HG02981 (cell line): ENCODE data around the gene TBC1D17.
A peak's percentile ranks its signal among the peaks of the same experiment; 100 is the strongest.

Experiments used
- ATAC-seq: cut with Tn5 transposase; IDR thresholded peaks from one replicate; pipeline ENCODE4 v1.9.1; 2021; ENCODE audit warnings: mild to moderate bottlenecking, moderate library complexity; ENCODE audit not compliant: unreplicated experiment

The TBC1D17 gene

DNA sequence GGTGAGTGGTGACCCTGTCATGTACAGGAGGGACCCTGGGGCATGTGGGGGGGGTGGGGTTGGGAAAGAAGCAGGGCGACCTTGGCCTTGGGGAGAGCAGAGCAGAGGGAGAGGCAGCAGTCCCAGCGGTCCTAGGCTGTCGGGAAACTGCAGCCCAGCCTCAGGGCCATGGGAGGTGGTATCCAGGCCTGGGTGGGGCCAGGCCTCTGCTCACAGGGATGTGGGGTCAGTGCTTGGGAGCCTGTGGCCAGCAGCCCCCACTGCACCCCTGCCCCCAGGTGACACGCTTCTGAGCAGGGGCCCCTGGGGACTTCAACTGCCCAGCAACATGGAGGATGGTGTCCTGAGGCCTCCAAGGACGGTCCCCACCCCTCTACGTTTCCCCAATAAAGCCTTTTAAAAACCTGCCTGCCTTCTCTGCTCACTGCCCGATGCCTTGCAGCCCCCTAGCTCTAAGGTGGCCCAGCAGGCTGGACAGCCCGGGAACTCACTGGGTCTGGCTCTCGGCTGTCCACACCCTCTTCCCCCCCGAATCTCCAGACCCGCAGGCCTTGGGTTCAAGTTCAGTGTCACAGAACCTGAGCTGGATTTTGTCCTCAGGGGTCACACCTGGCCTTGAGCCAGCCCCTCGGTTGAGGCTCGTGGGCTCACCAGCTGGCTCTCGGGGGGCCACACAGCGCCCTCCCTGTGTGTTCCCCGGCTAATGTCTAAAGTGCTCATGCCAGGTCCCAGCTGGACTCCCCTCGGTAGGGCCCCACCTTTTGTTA, 17.0 kb upstream of the TBC1D17 start:
- ATAC-seq: no peak

DNA sequence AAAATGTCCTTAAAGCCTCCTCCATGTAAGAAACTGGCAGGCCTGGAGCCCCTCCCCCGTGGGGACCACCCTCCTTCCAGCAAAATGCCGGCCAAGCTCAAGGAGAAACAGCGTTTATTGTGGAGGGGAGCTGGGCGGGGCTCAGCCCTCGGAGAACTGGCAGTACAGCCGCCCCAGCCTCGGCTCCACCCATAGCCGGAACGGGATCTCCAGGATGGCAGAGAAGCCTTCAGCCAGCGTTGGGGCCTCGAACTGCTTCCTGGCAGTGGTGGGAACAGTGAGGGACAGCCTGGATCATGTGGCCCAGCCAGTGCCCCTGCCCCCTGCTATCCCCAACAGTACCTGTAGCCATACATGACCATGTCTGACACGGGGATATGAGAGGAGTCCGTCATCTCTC, 16.4 kb upstream of the TBC1D17 start:
- no peak for ATAC-seq

DNA sequence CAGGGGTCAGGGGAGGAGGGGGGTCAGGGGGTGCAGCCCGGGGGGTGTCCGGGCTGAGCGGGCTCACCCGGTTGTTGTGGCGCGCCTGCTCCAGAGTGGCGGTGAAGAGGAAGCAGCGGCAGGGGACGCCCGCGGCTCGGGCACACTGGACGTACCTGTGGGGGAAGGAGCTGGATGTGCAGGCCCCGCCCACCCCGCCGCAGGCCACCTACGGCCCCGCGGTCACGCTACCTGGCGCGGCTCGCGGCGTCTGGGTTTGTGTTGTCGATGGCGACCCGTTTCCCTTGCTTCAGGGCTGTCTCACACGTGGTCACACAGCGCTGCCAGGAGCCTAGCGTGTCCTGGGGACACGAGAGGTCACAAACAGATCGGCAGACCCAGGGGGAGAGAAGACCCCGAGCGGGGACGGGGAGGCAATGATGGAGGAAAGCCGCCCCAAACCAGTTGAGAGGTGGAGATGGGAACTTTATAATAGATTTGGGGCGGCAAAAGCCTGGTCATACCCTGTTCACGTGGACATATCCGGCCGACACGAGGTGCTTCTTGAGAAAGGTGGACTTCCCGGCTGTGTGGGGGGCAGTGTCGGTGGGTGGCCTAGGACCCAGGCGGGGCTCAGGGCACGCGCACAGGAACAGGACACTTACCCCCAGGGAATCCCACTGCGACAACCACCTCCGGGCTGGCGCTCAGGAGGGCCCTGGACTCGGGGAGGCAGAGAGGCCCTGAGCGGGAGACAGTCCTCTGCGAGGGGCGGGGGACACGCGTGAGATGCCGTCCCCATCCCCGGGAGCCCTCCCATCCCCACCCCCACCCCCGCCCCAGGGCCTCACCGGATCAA, 15.7 kb upstream of the TBC1D17 start:
- no peak for ATAC-seq

DNA sequence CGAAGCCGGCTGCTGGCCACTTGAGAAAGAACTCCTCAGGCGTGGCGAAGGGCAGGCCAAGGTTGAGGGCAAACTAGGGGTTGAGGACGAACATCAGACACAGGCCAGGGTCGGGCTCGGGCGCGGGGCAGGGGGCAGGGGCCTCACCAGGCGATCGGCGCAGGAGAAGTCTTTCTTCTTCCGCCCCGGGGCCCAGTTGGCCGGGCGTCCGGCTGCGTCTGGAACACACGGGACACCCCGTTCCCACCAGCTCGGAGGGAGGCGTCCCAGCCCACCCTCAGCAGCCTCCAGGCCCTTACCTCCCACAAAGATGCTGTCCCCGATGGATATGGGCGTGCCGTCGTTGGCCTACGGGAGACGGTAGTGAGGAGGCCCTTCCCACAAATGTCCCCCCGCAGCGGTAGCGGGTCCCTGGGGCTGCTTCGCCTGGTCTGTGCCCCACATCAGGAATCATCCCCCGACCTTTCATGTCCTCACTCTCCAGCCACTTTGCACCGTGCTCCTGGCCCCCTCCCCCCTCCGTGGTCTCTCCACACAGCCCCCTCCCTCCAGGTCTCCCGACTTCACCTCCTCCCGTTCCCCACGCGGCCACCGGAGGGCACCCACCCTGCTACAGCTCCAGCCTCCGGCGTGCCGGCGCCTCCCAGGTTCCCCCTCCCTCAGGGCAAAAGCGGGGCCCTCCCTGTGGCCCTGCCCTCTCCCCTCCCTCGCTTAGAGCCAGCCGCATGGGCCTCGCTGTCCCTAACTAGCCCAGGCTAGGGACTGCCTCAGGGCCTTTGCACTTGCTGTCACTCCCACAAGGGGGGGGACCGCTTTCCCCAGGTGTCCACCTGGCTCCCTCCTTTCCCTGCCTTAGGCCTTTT, 14.9 kb upstream of the TBC1D17 start:
- no peak for ATAC-seq

DNA sequence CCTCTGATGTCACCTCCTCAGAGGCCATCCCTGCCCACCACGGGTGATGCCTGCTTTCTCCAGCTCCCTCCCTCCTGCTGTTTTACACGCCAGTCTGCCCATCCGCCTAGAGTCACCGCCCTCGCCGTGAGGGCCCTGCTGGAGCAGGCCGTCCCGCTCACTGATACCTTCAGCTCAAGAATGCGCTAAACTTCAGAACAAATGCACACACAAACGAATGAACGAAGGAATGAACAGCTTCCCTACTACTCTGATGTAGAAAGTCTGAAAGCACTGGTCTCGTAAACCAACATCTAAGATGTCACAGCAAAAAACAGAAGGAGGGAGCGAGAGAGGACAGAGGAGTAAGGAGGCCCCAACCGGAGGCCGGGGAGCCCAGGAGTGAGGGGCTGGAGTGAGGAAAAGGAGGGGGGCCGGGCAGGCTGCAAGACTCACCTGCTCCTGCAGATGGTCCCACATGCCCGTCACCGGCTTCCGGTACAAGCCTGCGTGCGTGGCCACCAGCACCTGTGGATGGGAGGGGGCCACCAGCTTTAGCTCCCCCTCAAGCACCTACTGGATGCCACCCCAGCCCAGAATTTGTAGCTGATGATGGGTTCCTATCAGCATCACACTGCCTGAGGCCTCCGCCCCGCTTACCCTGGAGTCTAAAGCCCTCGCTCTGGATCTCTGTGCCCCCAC, 14.1 kb upstream of the TBC1D17 start:
- ATAC-seq: no peak

DNA sequence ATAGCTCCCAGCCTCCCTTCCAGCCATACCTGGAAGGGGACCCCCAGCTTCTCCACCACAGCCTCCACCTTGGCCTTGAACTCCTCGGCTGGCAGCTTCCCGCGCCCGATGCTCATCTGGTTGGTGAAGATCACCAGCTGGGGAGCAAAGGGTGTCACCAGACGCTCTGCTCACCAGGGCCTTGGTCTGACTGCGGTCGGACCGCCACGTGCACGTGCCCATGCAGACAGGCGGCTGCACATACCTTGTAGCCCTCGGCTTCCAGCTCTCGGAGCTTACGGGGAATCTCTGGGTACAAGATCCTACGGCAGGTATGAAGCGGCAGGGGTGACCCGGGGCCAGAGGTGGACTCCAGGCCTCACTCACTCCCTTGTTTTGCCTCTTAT, 13.6 kb upstream of the TBC1D17 start:
- ATAC-seq: no peak

DNA sequence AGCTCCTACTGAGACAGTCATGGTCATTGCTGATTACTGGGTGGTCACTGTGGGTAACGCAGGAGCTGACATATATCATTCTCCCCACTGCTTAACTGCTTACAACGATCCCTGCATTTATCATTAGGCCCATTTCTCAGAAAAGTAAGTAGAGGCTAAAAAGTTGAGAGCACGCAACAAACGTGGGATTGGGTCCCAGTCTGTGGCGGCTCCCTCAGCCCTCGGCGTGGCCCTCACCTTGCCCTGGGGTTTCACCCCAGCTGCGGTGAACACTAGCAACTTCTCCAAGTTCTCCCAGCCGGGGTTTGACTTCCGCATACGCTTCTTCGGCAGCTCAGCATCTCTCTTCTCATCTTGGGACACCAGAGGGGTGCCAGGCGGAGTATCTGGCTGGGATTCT, 12.6 kb upstream of the TBC1D17 start:
- ATAC-seq: no peak

DNA sequence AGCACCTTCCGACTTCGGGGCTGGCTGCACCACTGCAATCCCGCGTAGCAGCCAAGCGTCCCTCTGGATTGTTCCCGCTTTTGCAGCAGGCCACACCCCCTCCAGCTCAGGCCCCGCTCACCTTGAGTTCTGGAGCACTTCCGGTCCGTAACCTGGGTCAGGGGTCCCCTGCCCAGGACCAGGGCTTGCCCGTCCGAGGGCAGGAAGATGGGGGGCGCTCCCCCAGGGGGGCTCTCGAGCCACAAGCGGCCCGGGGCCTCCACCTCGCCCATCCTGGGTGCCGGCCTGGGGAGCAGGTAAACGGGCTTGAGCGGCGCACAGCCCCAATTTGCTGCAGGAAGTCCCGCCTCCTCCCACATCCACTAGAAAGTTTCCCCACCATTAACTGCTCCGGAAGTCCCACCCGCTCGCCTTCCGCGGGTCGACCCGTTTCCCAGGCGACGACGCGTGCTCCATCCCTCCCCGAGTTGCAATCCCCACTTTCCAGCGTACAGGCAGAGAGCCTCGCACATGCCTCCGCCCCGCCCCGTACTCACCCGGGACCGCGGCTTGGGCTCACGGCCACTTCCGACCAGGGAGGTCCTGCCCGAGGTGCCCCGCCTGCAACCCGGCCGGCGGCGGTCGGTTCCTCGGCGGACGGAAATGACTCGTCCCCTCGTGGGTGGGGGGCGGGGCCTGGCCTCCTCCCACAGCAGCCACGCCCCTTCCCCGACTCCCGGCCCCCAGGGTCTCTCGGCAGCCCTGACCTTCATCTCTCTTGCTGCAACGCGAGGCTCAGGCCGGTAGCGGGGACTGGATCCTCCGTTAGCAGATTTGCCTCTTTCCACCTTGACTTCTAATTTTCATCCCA, 10.3 kb upstream of the TBC1D17 start, which contains the start of gene PNKP:
PNKP (minus strand) TSS at position 644 of the 850 bp plus-strand sequence; CDS start at position 272, 372 bp downstream.
- peak; percentile 30 for ATAC-seq

DNA sequence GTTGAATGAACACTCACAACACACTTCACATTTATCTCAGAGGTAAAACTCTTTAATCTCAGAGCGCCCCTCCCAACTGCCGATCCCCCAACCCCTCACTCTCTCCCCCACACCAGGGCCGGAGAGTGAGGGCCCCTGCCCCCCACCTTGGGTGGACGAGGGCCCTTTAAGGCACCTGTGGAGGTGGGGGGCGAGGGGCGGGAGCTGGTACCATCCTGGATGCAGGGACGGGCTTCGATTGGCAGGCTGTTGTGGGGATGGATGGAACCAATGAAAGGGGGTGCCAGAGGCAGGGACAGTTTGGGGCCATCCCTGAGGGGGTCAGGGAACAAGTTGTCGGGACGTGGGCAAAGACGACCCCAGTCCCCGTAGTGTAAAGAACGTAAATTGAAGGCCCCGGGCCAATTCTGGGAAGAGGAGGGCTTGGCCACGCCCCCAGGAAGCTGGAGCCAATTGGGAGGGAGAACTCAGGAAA, 8.5 kb upstream of the TBC1D17 start:
- ATAC-seq: peak; percentile 8

DNA sequence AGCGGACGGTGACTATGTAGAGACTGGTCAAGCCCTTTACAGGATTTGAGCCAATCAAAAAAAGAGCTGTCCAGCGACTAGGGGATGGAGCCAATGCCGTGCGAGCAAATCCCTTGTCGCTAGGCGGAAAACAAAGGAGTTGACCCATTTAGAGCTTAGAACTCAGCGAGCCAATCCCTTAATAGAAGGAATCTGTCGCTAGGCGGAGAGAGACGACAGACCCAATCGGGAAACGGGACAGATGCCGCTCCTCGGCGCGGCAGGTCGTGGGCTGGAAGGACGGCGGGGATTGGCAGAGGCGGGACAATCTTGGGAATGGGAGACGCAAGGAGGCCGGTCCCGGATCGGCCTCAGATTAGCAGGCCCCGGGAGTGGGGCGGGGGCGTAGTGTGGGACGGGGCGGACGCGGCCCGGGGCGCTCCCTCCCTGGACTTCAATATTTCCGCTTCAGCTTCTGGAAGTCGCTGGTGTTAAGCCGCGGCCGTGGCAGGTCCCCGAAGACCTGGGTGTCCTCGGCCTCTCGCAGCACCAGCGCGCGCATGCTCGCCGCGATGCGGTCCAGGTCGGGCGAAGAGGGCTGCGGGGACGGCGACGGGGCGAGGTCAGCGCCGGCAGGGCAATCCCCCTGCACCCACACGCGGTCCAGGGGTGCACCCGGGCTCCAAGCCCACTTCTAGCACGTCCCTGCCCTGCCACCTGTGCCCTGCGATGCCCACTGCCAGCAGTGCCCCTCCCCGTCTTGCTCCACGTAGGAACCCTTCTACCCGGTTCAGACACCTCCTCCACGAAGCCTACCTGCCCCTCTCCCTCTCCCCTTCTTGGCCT, 7.8 kb upstream of the TBC1D17 start:
- ATAC-seq: peak; percentile 67

DNA sequence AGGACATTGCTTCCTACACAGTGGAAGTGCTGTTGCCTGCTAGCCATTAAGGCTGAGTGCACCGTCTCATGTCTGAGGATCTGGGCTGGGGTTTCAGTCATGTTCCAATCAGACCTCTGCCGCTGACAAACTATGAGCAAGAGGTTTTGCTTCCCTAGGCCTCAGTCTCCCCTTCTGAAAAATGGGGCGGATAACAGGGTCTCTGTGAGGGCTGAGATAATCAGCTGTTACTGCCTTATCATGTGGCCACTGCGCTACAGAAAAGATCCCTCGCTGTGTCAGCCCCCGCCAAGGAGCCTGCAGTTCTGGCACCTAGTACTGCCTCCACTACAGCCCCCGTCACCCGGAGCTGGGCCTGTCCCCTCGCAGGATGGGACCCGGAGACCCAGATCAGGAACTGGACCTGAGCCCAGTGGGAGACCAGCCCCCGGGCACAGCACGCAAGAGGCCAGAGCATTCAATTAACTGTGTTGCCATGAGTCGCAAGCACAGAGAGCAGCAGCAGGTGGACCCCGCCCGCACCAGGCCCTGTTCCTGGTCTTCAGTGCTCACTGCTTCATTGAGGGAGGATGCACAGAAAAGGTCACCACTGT, 7.1 kb upstream of the TBC1D17 start:
- no peak for ATAC-seq

DNA sequence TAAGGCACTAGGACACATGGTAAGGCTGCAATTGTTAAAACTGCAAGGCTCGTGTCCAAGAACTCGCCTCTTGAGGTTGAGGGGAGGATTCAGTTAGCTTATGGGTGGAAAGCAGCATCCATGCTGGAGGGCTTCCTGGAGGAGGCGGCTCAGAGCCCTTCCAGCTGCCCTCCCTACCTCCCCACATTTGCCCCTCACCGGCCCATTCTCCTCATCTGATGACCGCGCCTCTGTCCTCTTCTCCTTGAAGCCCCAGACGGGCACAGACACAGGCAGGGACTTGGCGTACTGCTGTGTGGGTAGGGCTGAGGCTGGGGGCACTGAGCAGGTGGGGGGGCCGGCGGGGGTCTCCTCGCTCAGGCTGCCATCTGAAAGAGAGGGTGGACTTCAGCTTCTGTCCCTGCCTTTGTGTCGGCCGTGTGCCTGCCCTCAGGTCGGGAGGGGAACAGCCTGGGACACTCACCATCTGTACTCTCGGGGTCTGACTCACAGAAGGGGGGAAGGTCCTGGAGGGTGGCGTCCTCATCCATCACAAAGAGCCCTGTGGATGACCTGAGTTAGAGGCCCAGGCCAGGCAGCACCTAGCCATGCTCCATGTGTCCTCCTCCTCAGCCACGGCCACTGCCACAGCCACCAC, 6.0 kb upstream of the TBC1D17 start:
- no peak for ATAC-seq

DNA sequence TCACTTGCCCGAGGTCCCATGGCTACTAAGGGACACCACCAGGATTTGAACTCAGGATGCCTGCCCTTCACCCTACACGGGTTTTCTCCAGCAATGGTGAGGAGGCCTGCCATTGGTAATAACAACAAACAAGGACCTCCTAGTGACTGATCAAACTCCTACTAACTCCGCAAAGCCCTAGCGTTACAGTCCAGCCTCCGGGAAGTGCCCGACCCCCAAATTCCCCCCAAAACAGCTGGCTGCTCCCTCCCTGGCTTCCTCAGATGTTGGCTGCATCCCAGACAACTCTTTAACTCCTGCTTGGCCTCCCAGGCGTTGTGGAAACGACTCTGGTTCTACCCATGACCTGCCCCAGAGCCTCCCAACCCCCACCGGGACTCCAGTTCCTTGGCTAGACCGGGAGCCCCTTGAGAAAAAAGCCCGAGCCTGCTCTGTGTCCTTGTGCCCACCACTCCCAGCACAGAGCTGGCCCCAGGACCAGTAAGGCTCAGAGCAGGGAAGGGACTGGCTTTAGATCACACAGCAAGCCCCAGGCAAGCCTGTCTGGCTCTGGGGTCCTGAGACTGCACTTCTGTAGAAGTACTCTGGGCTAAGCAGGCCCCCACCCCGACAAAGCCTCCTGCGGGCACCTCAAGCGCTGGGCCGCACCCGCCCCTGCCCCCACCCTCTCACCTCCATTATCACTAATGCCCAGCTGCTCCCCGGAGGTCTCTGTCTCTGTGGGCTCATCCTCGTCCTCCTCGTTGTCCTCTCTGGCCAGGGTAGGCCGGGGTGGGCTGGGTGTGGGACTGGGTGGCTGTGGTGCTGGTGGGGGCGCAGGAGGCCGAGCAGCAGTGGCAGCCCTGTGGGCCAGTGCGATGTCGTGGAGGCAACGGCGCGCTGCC, 5.0 kb upstream of the TBC1D17 start:
- ATAC-seq: no peak

DNA sequence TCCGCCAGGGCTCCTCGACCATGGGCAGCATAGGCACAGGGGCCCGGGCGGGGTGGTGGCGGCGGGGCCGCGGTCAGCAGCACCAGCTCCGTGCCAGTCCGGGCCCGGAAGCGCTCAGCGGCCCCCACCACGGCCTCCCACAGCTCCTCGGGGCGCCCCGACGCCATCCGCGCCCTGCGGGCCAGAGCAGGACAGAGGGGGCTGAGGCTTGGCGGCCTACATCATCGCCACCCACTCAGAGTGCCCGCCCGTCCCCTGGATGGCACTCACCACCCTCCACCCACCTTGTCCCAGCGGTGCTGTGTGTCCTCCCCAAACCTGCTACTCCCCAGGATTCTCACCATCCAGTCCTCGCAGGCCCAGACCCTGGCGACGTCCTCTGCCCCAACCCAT, 4.4 kb upstream of the TBC1D17 start:
- no peak for ATAC-seq

DNA sequence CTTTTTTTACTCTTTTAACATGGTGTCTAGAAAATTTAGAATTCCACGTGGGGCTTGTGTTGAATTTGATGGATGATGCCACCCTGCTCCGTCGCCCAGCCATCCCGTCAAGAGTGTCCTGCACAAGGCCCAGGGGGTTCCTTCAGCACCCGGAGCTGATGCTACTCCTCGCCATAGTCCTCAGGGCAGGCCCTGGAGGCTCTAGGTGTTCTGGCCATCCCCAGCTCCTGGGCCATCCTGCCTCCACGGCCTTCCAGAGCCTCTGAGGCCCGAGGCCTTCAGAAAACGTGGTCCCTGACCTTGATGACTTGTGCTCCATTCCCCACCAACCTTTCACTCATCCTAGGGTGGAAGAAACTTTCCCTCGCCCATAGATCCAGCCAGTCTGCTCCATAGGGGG, 3.7 kb upstream of the TBC1D17 start:
- no peak for ATAC-seq

DNA sequence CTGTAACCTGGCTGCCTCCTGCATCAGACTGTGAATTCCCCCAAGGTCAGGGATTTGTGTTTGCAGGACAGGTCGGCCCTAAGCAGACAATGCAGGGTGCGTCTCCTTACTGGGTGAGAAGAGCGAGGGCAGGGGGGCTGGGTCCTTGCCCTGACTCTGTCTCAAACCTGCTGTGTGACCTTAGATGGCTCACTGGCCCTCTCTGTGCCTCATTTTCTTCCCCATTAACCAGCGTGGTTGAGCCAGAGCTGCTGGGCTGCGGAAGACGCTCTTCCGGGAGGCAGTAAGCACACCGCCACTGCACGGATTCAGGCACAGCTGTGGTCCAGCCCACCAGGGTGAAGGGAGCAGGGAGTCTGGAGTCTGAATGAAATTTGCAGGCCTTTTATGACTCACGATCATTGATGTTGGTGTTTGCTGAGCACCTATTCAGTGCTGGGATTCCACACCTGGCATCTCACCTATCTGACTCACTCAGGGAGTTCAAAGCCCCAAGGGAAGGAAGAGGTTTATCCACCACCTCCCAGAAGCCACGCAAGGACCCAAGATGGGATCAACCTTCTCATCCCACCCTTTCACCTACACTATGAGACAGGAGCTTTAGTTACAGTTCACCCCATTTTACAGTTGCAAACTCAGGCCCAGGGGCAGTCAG, 2.9 kb upstream of the TBC1D17 start:
- ATAC-seq: no peak
